Mucosa of stomach (tissue), 1 donor: ENCODE measurements around the gene TMEM80.

Experiments used
- H3K27me3 ChIP-seq: one replicate; pipeline ENCODE4 v1.7.0; 2013; ENCODE audit warnings: mild to moderate bottlenecking, low read length; ENCODE audit not compliant: control insufficient read depth, insufficient read depth
- H3K36me3 ChIP-seq: one replicate; pipeline ENCODE4 v1.7.0; 2013; ENCODE audit warnings: low read length; ENCODE audit not compliant: control insufficient read depth, insufficient read depth
- H3K4me1 ChIP-seq: one replicate; pipeline ENCODE4 v1.7.0; 2013; ENCODE audit warnings: mild to moderate bottlenecking, low read length; ENCODE audit not compliant: control insufficient read depth, insufficient read depth
- H3K4me3 ChIP-seq: one replicate; pipeline ENCODE4 v1.7.0; 2013; ENCODE audit warnings: low read length
- H3K9ac ChIP-seq: one replicate; pipeline ENCODE4 v1.7.0; 2013; ENCODE audit warnings: mild to moderate bottlenecking, low read length, moderate library complexity
- H3K9me3 ChIP-seq: one replicate; pipeline ENCODE4 v1.7.0; 2013; ENCODE audit warnings: mild to moderate bottlenecking, low read length, moderate library complexity; ENCODE audit not compliant: control insufficient read depth
- donor health status: Pancreatic carcinoma.

TMEM80 gene

GRCh38 chr11:747158-748006, 51.8 kb downstream of the TMEM80 start, which contains the start of gene TALDO1:
TSS of gene TALDO1 (plus strand) at chr11:747464. CDS start at chr11:747482, 18 bp downstream.
- H3K27me3 ChIP-seq, result peaks cover 4% of the 10 kb centered on the region
- H3K9me3 ChIP-seq, result no peaks in the 10 kb centered on the region
- peak within 1 kb of the TSS; percentile 72 for H3K9ac ChIP-seq
- H3K4me1 ChIP-seq, result peaks cover 16% of the 10 kb centered on the region
- H3K4me3 ChIP-seq, result peak within 1 kb of the TSS; percentile 56
- H3K36me3 ChIP-seq, result no peaks in the 10 kb centered on the region

- H3K36me3 ChIP-seq, result no peaks in the 10 kb centered on the region
- peaks cover 16% of the 10 kb centered on the region for H3K4me1 ChIP-seq
- peak overlapping the region; percentile 55 for H3K4me3 ChIP-seq
- no peaks in the 10 kb centered on the region for H3K27me3 ChIP-seq
- H3K9me3 ChIP-seq, result no peaks in the 10 kb centered on the region
- H3K9ac ChIP-seq, result peak overlapping the region; percentile 72
These were observed 52.4 kb downstream of the TMEM80 start for GRCh38 chr11:748007-748359.

GRCh38 chr11:749731-750130, 54.1 kb downstream of the TMEM80 start:
- no peaks in the 10 kb centered on the region for H3K9me3 ChIP-seq
- no peaks in the 10 kb centered on the region for H3K27me3 ChIP-seq
- H3K4me1 ChIP-seq, result peaks cover 16% of the 10 kb centered on the region
- no peak overlapping the region for H3K4me3 ChIP-seq
- no peak overlapping the region for H3K9ac ChIP-seq
- no peaks in the 10 kb centered on the region for H3K36me3 ChIP-seq
